GM18909 (cell line): ENCODE data around the gene RAP1GDS1.
A peak's percentile ranks its signal among the peaks of the same experiment; 100 is the strongest.

Experiments used
- ATAC-seq: cut with Tn5 transposase; IDR thresholded peaks from one replicate; pipeline ENCODE4 v1.9.1; 2021; ENCODE audit warnings: mild to moderate bottlenecking; ENCODE audit not compliant: unreplicated experiment, poor library complexity

RAP1GDS1 gene, protein sequence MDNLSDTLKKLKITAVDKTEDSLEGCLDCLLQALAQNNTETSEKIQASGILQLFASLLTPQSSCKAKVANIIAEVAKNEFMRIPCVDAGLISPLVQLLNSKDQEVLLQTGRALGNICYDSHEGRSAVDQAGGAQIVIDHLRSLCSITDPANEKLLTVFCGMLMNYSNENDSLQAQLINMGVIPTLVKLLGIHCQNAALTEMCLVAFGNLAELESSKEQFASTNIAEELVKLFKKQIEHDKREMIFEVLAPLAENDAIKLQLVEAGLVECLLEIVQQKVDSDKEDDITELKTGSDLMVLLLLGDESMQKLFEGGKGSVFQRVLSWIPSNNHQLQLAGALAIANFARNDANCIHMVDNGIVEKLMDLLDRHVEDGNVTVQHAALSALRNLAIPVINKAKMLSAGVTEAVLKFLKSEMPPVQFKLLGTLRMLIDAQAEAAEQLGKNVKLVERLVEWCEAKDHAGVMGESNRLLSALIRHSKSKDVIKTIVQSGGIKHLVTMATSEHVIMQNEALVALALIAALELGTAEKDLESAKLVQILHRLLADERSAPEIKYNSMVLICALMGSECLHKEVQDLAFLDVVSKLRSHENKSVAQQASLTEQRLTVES

GRCh38 chr4:98260579-98261404, at the start of gene RAP1GDS1:
RAP1GDS1 (plus strand) TSS chr4:98261384; CDS start chr4:98261566, 182 bp downstream.
- ATAC-seq, result peak; percentile 90

GRCh38 chr4:98222306-98222705, 38.9 kb upstream of the RAP1GDS1 start:
- no peak for ATAC-seq

DNA sequence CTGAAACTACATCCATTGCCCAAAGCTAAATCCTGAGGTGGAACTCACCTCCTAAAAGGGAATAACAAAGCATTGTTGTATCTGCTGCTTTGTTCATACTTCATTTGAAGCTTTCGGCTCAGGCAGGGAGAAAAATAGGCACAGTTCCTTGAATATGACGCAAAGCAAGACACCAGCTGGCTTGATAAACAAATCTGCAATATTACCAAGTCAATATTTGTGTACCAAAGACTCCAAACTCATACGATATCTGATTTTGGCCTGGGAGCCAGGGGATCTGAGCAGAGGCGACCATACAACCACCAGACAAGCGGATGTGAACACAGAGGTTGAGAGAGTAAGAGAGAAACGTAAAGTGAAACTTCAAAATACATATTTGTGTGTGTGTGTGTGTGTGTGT, 34.8 kb upstream of the RAP1GDS1 start:
- no peak for ATAC-seq

GRCh38 chr4:98230961-98231360, 30.2 kb upstream of the RAP1GDS1 start:
- no peak for ATAC-seq

- no peak for ATAC-seq
Measured at GRCh38 chr4:98232202-98232601, 29.0 kb upstream of the RAP1GDS1 start.

DNA sequence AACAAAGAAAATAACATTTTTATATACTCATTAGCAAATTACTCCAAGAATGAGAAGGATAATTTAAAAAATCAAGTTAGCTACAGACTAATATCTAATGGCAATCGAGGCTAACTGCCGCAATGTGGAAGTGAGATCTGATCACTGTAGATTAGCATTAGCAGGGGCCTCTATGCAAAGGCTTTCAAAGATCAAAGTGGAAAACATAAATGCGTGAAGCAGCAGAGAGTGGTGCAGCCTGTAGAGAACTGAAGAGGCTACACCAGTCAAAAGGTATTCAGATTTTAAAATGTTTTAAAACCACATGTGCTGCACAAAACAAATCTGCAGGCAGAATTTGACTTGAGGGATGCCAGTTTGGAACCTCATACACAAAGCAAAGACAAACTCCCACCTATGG, 24.0 kb upstream of the RAP1GDS1 start:
- ATAC-seq, result no peak

- no peak for ATAC-seq
Measured at GRCh38 chr4:98242063-98242462, 19.1 kb upstream of the RAP1GDS1 start.

- no peak for ATAC-seq
Measured at GRCh38 chr4:98242538-98242937, 18.6 kb upstream of the RAP1GDS1 start.

DNA sequence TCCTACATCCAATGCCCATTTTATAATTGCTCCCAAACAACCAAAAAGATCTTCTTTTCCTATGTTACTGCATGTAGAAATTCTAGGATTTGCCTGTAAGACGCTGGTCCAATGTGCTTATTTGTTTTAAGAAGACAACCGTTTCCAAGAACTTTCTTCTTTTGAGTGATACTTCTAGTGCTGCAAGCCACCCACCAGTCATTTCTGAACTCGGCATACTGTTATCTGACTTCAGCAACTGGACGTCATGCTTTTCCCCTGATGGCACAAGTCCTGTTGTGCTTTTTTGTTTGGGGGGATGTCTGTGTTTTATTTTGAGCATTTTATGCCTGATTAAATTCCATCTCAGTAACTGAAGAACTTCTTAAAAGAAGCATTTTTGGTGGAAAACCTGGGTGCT, 16.0 kb upstream of the RAP1GDS1 start:
- ATAC-seq, result no peak

GRCh38 chr4:98248934-98249333, 12.2 kb upstream of the RAP1GDS1 start:
- ATAC-seq, result no peak

DNA sequence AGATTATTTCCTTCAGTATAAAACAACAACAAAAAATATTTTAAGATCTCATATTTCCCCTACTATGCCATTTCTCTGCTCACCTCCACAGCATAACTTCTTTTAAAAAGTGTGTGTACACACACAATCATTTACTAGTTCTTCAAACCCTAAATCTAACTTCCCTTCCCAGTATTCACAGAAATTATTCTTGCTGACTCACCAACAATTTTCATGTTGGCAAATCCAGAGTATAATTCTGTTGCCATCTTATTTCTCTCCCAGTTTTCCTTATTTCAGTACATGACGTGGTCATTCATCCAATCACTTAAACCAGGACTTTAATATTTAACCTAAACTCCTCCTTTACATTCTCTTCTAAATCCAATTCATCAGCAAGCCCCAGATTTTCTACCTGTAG, 11.4 kb upstream of the RAP1GDS1 start:
- no peak for ATAC-seq

DNA sequence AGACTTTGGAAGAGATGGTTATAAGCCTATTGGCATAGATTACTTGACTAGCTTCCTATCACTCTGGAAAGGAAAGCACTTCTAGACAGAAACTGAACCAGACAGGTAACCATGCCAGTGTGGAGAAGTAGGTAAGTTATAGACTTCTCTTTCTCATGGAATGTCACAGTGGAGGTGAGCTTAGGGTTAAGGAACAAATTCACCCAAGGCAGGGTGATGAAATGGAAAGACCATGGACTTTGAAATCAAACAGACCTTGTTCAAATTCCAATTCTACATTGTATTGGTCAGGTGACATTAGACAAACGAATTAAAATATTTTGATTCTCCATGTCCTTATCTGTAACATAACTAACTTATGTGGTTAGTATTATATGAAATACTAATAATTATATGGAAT, 7.7 kb upstream of the RAP1GDS1 start:
- ATAC-seq, result no peak

GRCh38 chr4:98260047-98260578, 1.1 kb upstream of the RAP1GDS1 start:
- ATAC-seq, result peak; percentile 22

- peak; percentile 17 for ATAC-seq
Measured at GRCh38 chr4:98261405-98262291, 464 bp downstream of the RAP1GDS1 start.

DNA sequence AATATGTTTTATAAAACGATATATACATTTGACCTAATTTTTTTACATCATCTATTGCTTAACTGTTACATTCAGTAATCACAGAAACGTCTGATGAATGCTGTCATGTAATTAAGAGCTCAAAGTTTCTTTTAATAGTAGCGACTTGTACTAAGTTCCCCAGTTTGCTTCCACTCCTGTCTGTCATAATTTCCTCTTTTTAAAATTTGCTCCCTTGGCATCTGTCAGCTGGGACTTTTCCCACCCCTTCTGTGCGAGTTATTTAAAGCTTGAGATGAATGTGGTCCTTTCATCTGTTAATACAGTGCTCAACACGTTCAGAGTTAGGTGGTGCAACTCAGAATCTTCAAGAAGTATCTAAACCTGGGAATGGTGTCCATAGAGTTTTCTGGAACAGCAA, 1.2 kb downstream of the RAP1GDS1 start:
- no peak for ATAC-seq

DNA sequence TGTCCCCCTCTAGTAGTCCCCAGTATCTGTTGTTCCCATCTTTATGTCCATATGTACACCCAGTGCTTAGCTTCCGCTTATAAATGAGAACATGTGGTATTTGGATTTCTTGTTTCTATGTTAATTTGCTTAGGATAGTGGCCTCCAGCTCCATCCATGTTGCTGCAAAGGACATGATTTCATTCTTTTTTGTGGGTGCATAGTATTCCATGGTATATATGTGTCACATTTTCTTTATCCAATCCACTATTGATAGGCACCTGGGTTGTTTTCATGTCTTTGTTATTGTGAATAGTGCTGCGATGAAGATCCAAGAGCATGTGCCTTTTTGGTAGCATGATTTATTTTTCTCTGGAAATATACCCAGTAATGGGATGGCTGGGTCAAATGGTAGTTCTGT, 6.3 kb downstream of the RAP1GDS1 start:
- no peak for ATAC-seq

DNA sequence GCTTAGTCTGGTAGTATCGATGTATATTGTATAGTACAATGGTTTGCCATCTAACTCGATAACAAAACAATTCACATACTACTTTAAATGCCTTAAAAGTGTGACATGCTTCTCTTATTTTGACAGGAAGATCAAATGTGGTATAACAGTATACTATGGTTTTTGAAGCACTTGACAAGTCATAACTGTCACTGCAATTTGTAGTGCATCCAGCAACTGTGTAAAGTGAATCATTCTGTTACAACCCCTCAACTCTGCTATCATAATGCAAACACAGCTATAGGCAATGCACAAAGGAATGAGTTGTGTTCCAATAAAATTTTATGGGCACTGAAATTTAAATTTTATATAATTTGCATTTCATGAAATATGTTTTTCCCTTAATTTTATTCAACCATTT, 14.0 kb downstream of the RAP1GDS1 start:
- ATAC-seq, result no peak

DNA sequence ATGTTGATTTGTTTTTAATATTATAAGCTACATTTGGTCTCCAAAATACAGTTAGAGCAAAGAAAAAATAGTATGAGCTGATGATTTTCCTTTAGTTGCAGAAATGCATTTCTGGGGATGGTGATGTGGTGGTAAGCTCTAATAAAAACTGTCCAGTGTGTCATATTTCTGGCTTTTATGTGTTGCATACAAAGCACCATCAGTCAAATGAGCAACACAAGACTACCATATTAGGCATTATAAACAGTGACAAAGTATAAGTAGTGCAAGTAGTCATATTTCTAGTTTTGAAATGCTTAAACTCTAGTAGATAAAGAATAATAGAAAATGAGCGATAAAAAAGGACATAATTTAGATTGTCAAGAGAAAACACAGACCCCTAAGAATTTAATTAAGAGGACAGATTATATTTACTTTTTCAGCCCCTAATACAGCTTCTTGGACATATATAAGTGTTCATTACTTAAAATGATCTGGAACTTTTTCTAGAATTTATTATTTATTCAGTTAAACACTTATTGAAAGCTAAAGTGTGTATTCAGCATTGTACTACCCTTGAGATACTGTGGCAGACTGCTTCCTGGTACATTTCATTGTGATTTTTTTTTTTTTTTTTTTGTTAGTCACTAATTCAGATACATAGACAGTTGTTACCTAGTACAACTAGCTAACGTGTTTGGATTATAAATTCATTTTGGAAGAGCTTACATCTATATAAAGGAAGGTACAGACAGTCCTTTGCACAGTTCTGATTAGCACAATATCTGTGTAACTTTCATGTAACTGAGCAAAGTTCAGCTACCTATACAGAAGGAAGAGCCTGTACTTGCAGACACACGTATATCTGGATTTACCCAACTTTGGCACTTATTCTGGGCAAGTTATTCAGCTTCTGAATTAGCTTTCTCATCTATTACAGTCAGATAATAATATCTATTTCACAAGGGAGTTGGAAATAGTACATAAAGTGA, 22.3 kb downstream of the RAP1GDS1 start:
- no peak for ATAC-seq

DNA sequence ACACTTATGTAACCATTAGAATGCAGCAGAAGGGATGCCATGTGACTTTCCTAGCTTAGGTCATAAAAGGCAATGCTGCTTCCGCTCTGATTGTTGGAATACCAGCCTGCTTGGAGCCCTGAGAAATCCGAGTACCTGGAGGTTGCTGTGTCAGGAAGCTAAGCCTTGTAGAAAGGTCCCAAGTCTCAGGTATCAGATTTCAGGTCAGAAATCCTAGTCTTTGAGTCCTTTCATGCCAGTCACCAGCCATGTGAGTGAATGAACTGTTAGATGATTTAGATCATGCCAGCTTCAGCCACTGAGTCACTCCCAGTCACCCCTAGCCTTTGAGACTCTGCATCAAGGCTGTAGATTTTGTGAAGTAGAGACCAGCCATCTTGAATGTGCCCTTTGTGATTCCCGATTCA, 23.5 kb downstream of the RAP1GDS1 start:
- no peak for ATAC-seq
